OCI-LY3 (cell line): Measurements from ENCODE around the gene VAMP8.

ENCODE experiments used
- CTCF ChIP-seq: fragments of 200-600, 300-600 bp; sonication (generic); IDR thresholded peaks from 2 replicates; pipeline ENCODE4 v1.5.1; 2014; ENCODE audit warnings: antibody characterized with exemption, low read length, low read depth
- EZH2phosphoT487 ChIP-seq: fragments of 200-600 bp; shearing (Covaris generic); IDR thresholded peaks from 2 replicates; pipeline ENCODE4 v1.6.1; 2018; ENCODE audit warnings: antibody characterized with exemption, mixed run types, low read depth

GRCh38 chr2:85613717-85614515 is 36.5 kb downstream of the VAMP8 start:
- no peak for TF ChIP-seq CTCF
- no peak for TF ChIP-seq EZH2phosphoT487
